Activated naive CD4-positive, alpha-beta T cell treated with Interleukin-2 at 50 U/mL for 16 hours (primary cell): ENCODE results near the gene SBF2.
"Not testable (repeated sequence)": the region's sequence is repeated elsewhere in the genome, so short reads cannot be mapped to it uniquely, and the experiment has no call there.

ENCODE experiments used
- DNase-seq: peaks from one replicate; pipeline ENCODE4 v3.0.0-alpha.2; 2020

SBF2 gene

GRCh38 chr11:9990221-9990973, 303.6 kb downstream of the SBF2 start:
- no peak for DNase-seq

DNA sequence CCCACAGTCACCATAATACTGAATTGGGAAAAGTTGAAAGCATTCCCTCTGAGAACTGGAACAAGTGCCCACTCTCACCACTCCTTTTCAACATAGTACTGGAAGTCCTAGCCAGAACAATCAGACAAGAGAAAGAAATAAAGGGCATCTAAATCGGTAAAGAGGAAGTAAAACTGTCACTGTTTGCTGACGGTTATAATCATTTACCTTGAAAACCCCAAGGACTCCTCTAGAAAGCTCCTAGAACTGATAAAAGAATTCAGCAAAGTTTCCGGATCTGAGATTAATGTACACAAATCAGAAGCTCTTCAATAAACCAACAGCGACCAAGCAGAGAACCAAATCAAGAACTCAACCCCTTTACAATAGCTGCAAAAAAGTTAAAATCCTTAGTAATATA, 306.7 kb downstream of the SBF2 start:
- DNase-seq: not testable (repeated sequence)

DNA sequence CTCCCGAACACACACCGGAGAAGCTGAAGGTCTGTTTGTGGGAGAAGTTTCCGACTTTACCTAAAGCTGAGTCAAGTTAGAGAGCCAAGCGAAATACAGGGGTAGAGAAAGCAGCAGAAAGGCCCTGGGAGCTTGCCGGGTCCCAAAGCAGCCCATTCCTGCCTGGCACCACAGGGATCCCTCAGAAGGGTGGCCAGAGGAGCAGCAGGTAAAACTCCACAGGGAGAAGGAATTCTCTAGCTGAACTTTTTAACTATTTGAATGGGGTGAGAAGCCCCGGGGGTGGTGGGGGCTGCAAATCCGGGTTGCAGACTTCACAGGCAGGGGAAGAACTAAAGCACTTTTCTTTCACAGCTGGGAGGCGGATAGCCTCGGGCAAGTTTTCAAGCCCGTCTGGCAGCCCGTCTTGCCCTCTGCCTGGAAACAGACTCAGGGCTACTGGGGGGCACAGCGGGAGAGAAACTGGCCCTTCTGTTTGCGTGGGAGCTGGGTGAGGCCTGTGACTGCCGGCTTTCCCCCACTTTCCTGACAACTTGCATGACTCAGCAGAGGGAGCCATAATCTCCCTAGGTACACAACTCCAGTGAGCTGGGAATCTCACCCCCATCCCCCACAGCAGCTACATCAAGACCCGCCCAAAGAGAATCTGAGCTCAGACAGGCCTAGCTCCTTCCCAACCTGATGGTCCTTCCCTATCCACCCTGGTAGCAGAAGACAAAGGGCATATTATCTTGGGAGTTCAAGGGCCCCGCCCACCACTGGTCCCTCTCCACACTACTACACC, 311.0 kb downstream of the SBF2 start:
- no peak for DNase-seq

DNA sequence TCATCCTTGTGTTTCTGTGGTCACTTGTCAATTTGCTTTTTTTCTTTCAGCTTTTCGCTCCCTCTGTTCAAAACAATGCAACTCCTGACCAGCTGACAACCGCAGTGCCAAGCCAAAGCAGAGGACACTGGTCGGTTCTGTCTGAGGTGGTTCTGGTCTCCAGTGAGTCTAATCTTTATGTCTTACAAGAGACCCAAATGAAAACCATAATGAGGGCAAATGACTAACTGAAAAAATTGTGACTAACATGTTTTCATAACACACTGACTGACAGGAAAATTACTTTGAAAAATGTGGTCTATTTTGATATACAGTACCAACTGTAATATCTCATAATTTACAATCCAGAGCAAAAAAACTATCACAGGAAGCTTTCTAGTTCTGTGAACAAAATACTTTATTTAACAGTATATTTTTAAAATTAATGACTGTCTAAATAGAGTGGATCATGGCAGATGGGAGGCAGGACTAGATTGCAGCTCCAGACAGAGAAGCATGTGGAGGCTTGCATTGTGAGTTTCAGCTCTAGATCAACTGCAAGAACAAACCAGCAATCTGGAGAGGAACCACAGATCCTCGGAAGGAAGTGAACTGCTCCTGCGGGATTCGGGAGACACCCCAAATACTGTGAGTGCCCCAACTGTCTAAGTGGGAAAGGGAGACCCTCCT, 311.8 kb downstream of the SBF2 start:
- DNase-seq: no peak

DNA sequence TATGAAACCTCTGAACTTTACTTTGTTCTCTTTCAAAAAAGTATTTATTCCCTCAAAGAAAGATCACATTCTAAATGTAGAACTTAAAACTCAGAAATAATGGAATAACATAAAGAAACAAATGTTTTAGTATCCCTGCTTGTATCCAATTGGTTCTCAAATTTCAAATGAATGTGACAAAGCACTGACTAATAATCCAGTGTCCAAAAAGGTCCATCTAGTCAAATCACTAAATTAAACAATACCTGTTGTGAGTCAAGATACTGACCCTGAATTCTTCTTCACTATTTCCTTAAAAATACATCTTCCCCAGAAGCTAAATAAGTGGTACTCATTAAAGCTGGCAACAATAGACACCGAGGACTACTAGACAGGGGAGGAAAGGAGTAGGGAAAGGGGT, 313.1 kb downstream of the SBF2 start:
- DNase-seq: no peak

- DNase-seq: no peak
Measured at GRCh38 chr11:9977554-9977953, 316.5 kb downstream of the SBF2 start.

- DNase-seq: no peak
Measured at GRCh38 chr11:9974375-9974774, 319.6 kb downstream of the SBF2 start.

DNA sequence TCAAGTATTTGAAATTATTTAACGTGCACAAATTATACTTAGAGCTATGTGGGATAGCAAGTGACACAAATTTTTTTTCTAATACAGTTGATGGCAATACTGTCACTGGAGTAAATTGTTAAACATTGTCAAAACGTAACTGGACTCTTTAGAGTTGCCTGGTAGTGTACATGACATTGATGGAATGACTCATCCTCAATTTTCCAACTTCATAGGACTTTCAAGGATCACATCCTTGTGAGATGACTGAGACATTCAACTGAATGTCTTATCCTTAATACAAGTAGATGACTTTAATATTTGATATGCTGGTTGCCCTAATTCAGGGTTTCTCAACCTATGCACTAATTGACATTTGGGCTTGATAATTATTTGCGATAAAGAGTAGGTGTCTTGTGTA, 320.1 kb downstream of the SBF2 start:
- no peak for DNase-seq

GRCh38 chr11:9972989-9973388, 321.0 kb downstream of the SBF2 start:
- DNase-seq: no peak

- no peak for DNase-seq
Measured at GRCh38 chr11:9971894-9972293, 322.1 kb downstream of the SBF2 start.

- DNase-seq: no peak
Measured at GRCh38 chr11:9969068-9969467, 325.0 kb downstream of the SBF2 start.

GRCh38 chr11:9962722-9963121, 331.3 kb downstream of the SBF2 start:
- no peak for DNase-seq

DNA sequence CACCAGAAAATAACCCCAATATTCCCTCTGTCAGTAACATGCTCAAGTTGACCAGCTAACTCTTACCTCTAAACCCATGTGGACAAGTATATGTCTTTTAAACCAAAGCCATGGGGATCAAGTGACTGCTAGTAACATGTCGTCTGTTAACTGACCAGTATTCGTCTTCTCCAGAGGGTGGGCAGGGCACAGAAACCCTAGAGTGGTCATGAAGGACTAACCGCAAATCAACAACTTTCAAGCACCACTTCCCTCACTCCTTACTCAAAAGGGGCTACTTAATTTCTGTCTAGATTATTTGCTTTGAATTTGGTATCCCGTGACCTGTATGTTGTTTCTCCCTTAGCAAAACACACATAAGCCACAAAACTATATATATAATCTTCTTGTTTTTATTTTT, 336.9 kb downstream of the SBF2 start:
- DNase-seq: no peak

DNA sequence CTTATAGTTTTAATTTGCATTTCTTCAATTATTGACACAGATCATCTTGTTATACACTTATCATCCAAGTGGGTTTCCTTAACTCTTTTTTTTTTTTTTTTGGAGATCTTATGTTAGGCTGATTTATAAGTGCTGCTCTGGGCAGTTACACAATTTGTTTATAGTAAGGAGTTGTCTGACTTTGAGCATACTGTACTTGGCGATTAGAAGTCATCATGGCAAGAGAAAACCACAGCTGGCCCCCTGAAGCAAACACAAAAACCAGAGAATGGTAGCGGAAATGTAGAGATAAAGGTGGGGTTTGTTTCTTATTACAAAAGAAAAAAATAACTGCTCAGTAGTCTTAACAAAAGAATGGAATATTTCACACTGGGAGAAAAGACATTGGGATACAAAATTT, 337.5 kb downstream of the SBF2 start:
- DNase-seq: no peak

GRCh38 chr11:9955391-9955790, 338.6 kb downstream of the SBF2 start:
- no peak for DNase-seq

GRCh38 chr11:9953994-9954626, 339.9 kb downstream of the SBF2 start:
- DNase-seq: no peak

GRCh38 chr11:9952511-9953196, 341.4 kb downstream of the SBF2 start:
- no peak for DNase-seq

DNA sequence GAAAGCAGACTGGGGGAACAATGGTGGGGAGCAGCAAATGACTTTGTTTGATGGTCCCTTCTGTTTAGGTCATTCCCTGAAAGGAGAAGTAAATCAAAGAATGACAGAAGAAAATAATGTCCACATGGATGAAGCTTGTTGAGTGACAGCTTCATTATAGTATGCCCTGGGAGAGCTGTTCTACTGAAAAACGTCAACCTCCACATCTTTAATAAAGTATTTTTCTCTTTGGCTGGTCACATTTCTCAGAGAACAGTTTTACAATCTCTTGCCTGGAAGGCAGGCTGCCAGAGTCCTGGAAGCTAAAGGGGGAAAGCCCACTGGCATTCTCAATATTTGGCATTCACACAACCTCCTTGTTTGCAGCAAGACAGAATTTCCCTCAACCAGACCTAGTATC, 342.2 kb downstream of the SBF2 start:
- DNase-seq: no peak

DNA sequence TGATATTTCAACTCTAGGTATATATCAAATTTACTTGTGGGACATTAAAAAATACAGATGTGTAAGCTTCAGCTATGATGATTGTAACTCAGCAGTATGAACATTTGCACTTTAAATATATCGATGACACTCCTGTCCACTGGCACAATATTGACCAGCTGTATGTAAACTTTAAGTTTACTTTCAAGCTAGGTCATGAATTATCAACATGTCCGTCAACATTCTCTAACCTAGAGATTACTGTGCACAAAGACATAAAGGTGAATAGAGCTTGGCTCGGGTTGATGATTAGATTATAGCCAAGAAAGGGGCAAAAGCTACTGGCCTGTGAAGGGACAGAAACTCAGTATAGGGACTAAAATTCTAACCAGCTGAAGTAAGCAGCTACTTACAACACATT, 343.6 kb downstream of the SBF2 start:
- no peak for DNase-seq

GRCh38 chr11:9947231-9947864, 346.7 kb downstream of the SBF2 start:
- DNase-seq: no peak

DNA sequence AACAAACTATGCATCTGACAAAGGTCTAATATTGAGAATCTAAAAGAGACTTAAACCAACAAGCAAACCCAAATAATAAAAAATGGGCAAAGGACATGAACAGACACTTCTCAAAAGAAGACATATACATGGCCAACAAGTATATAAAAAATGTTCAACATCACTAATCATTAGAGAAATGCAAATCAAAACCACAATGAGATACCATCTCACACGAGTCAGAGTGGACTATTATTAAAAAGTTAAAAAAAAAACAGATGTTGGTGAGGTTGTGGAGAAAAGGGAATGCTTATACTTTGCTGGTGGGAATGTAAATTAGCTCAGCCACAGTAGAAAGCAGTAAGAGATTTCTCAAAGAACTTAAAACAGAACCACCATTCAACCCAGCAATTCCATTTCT, 348.3 kb downstream of the SBF2 start:
- DNase-seq: not testable (repeated sequence)

- no peak for DNase-seq
Measured at GRCh38 chr11:9943386-9944110, 350.5 kb downstream of the SBF2 start.
